HG03159 (cell line): ENCODE data around the gene CELA2B.
"Not testable (repeated sequence)": the region's sequence is repeated elsewhere in the genome, so short reads cannot be mapped to it uniquely, and the experiment has no call there.

ENCODE experiments used
- ATAC-seq: cut with Tn5 transposase; IDR thresholded peaks from one replicate; pipeline ENCODE4 v1.9.1; 2021; ENCODE audit warnings: mild to moderate bottlenecking, moderate library complexity; ENCODE audit not compliant: unreplicated experiment

The CELA2B gene

GRCh38 chr1:15492596-15492995 is 16.7 kb downstream of the CELA2B start:
- no peak for ATAC-seq

- no peak for ATAC-seq
These were observed 18.0 kb downstream of the CELA2B start for GRCh38 chr1:15493869-15494390.

GRCh38 chr1:15500184-15501178 is 24.6 kb downstream of the CELA2B start:
- ATAC-seq: no peak

GRCh38 chr1:15501208-15502032 is 25.5 kb downstream of the CELA2B start:
- no peak for ATAC-seq

GRCh38 chr1:15504436-15504835 is 28.5 kb downstream of the CELA2B start:
- no peak for ATAC-seq

- ATAC-seq: no peak
These were observed 30.9 kb downstream of the CELA2B start for GRCh38 chr1:15506831-15507230.

GRCh38 chr1:15507278-15507677 is 31.4 kb downstream of the CELA2B start:
- no peak for ATAC-seq

GRCh38 chr1:15508700-15509487 is 33.0 kb downstream of the CELA2B start:
- ATAC-seq: no peak

- no peak for ATAC-seq
These were observed 33.7 kb downstream of the CELA2B start for GRCh38 chr1:15509586-15509985.

- no peak for ATAC-seq
These were observed 34.9 kb downstream of the CELA2B start for GRCh38 chr1:15510611-15511405.

- no peak for ATAC-seq
These were observed 37.3 kb downstream of the CELA2B start for GRCh38 chr1:15513192-15513591.

GRCh38 chr1:15513919-15514318 is 38.0 kb downstream of the CELA2B start:
- ATAC-seq: no peak

GRCh38 chr1:15514557-15514956 is 38.7 kb downstream of the CELA2B start:
- not testable (repeated sequence) for ATAC-seq

- no peak for ATAC-seq
These were observed 39.2 kb downstream of the CELA2B start for GRCh38 chr1:15515022-15515663.

- ATAC-seq: no peak
These were observed 43.7 kb downstream of the CELA2B start for GRCh38 chr1:15519625-15520024.

GRCh38 chr1:15521206-15521906 is 45.5 kb downstream of the CELA2B start:
- ATAC-seq: not testable (repeated sequence)

- no peak for ATAC-seq
These were observed 46.6 kb downstream of the CELA2B start for GRCh38 chr1:15522551-15522950.

- no peak for ATAC-seq
These were observed 47.5 kb downstream of the CELA2B start for GRCh38 chr1:15523104-15524020.
